Measurements from ENCODE around the gene BCL2L15. TPM values are rescaled to one million over a fixed set of nuclear protein-coding genes. Genes with fewer than 3 reads are reported as not detected.

Gene BCL2L15
- total RNA-seq, 4 donors from 2014 or later, result 0.11 to 1.7 (median 0.78) TPM; not detected in 1

DNA sequence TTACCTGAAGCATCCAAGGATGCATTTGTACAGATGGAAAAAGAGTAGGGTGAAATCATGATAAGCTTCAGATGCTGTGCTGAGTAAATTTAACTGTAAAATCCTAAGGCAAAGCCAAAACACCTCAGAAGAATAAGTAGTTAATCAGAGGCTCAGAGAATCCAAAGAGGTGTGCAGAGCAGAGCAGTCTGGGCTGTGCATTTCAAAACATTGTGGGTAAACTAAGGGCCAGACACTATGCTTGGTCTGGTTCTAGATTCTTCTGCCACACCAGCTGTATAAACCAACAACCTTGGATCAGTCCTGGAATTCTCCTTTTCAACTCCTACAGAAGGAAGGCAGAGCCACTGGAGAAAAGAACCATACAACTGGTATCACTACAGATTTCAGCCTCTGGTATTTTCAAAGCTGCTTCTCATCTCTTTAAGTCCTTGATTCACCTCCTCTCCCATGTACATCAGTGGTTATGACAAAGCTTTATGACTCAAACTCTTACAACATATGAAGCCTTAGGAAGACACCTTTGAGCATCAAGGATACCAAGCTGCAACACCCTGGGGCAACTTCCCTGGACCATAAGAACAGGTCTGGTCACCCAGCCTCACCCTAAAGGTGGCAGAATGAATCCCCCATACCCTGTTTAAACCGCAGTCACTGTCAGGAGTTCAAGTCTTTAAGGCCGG is 30.2 kb upstream of the BCL2L15 start:
- H3K4me1 ChIP-seq, result peaks cover 10% of the 10 kb centered on the region in 4 donors
- no peaks in the 10 kb centered on the region for H3K9me3 ChIP-seq
- 87% methylated on average over 2 of the region's 2 CpGs for WGBS
- no peak for DNase-seq (ENCODE audit: extremely low spot score)
- no peak overlapping the region for H3K4me3 ChIP-seq
- no peak overlapping the region for H3K27ac ChIP-seq (replicated peaks in 1 of 4)
- H3K36me3 ChIP-seq, result no peaks in the 10 kb centered on the region
- no peak for TF ChIP-seq POLR2A (IDR thresholded peaks at IDR 0.05; ENCODE audit: low read depth)
- no peak for TF ChIP-seq POLR2AphosphoS5 (IDR thresholded peaks at IDR 0.05)
- TF ChIP-seq, protein P1, sequence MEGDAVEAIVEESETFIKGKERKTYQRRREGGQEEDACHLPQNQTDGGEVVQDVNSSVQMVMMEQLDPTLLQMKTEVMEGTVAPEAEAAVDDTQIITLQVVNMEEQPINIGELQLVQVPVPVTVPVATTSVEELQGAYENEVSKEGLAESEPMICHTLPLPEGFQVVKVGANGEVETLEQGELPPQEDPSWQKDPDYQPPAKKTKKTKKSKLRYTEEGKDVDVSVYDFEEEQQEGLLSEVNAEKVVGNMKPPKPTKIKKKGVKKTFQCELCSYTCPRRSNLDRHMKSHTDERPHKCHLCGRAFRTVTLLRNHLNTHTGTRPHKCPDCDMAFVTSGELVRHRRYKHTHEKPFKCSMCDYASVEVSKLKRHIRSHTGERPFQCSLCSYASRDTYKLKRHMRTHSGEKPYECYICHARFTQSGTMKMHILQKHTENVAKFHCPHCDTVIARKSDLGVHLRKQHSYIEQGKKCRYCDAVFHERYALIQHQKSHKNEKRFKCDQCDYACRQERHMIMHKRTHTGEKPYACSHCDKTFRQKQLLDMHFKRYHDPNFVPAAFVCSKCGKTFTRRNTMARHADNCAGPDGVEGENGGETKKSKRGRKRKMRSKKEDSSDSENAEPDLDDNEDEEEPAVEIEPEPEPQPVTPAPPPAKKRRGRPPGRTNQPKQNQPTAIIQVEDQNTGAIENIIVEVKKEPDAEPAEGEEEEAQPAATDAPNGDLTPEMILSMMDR (IDR thresholded peaks at IDR 0.05), result no peak
- no peak for TF ChIP-seq EP300 (IDR thresholded peaks at IDR 0.05)
- peaks cover 0 to 6% (median 0%) of the 10 kb centered on the region in 4 donors for H3K27me3 ChIP-seq
- intact Hi-C loops (cut with DNase I), result no loop called here

DNA sequence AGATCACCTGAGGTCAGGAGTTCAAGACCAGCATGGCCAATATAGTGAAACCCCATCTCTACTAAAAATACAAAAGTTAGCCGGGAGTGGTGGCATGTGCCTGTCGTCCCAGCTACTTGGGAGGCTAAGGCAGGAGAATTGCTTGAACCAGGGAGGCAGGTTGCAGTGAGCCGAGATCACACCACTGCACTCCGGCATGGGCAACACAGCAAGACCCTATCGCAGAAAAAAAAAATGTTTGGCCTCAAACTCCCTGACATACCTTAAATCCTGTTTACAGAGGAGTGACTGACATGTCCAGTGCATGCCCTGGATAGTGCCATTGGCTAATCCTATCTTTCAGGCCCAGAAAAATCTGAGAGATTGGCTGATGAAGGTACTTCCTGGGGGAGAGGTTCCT is 29.6 kb upstream of the BCL2L15 start:
- Histone ChIP-seq H3K4me3 (no peak overlapping the region), H3K4me1 (peaks cover 12 to 16% (median 16%) of the 10 kb centered on the region in 4 donors), H3K27ac (replicated peaks in 1 of 4) (no peak overlapping the region), H3K9me3 (no peaks in the 10 kb centered on the region), H3K36me3 (peaks cover 0 to 1% (median under 1%) of the 10 kb centered on the region in 4 donors), H3K27me3 (peaks cover 0 to 6% (median 0%) of the 10 kb centered on the region in 4 donors)
- TF ChIP-seq POLR2A (IDR thresholded peaks at IDR 0.05; ENCODE audit: low read depth) (no peak), EP300 (IDR thresholded peaks at IDR 0.05) (no peak), POLR2AphosphoS5 (IDR thresholded peaks at IDR 0.05) (no peak)
- TF ChIP-seq, protein P1 (IDR thresholded peaks at IDR 0.05), result no peak
- DNase-seq (ENCODE audit: extremely low spot score), result no peak
- WGBS, result 96% methylated on average over 5 of the region's 5 CpGs
- intact Hi-C loops (cut with DNase I), result no loop called here

GRCh38 chr1:113913887-113914664 is 26.7 kb upstream of the BCL2L15 start:
- intact Hi-C loops (cut with DNase I), result loop anchor here (5.0 kb wide), 1 partner anchor 63 kb away; the partner anchor contains the start of gene OLFML3
- Histone ChIP-seq H3K4me3 (no peak overlapping the region), H3K27ac (replicated peaks in 1 of 4) (no peak overlapping the region), H3K27me3 (no peaks in the 10 kb centered on the region), H3K9me3 (no peaks in the 10 kb centered on the region), H3K4me1 (peaks cover 12 to 19% (median 18%) of the 10 kb centered on the region in 4 donors), H3K36me3 (peaks cover 5 to 23% (median 19%) of the 10 kb centered on the region in 4 donors)
- 80% methylated on average over 5 of the region's 5 CpGs for WGBS
- DNase-seq (ENCODE audit: extremely low spot score), result no peak
- TF ChIP-seq EP300 (IDR thresholded peaks at IDR 0.05), result no peak
- no peak for TF ChIP-seq POLR2A (IDR thresholded peaks at IDR 0.05; ENCODE audit: low read depth)
- TF ChIP-seq POLR2AphosphoS5 (IDR thresholded peaks at IDR 0.05), result no peak
- TF ChIP-seq, protein P1 (IDR thresholded peaks at IDR 0.05), result no peak

DNA sequence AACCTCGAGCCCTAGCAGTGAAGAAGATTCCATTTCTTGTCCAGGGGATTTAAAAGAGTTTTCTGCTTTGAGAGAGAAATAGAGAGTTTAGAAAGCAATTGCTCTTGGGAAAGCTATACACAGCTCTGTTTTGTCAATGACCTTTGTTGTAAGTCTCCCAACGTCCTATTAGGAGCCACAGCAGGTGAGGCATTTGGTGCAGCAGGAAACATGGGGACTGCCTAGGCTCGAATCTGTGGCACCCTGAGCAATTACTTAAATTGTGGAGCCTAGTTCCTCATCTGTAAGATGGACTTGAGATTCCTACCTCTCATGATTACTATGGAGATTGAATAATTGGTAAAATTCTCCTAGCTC is 25.9 kb upstream of the BCL2L15 start:
- no peaks in the 10 kb centered on the region for H3K27me3 ChIP-seq
- H3K27ac ChIP-seq (replicated peaks in 1 of 4), result peak overlapping the region; percentile 67 to 82 (median 75)
- H3K36me3 ChIP-seq, result peaks cover 11 to 31% (median 27%) of the 10 kb centered on the region in 4 donors
- H3K4me1 ChIP-seq, result peaks cover 12 to 19% (median 18%) of the 10 kb centered on the region in 4 donors
- intact Hi-C loops (cut with DNase I), result loop anchor here (5.0 kb wide), 1 partner anchor 64 kb away; the partner anchor contains the start of gene OLFML3
- DNase-seq (ENCODE audit: extremely low spot score), result no peak
- no peaks in the 10 kb centered on the region for H3K9me3 ChIP-seq
- TF ChIP-seq POLR2A (IDR thresholded peaks at IDR 0.05; ENCODE audit: low read depth) (no peak), EP300 (IDR thresholded peaks at IDR 0.05) (no peak), POLR2AphosphoS5 (IDR thresholded peaks at IDR 0.05) (no peak)
- TF ChIP-seq, protein P1 (IDR thresholded peaks at IDR 0.05), result no peak
- H3K4me3 ChIP-seq, result peak overlapping the region in 3 of 4 donors; percentile 10 to 11 (median 11)
- WGBS, result 28% methylated on average over 3 of the region's 3 CpGs

Data from esophagus muscularis mucosa (tissue), 4 donors.